ENCODE data around the gene ATP23. TPM values are rescaled to one million over a fixed set of nuclear protein-coding genes. Genes with fewer than 3 reads are reported as not detected.

ATP23 gene
- 21.5 and 25.3 TPM in 2 replicates for polyA plus RNA-seq (2014; cell fraction: cytosol; rRNA removed)
- 9.7 and 13.3 TPM in 2 replicates for polyA plus RNA-seq (2014; cell fraction: nucleus; rRNA removed)

- DNase-seq (ENCODE audit: low spot score): peak; percentile 96
Observed at GRCh38 chr12:57941165-57941894, at the start of gene ATP23. ATP23 (plus strand) TSS chr12:57941567; CDS start chr12:57941702, 135 bp downstream.

- DNase-seq (ENCODE audit: low spot score): no peak
Observed at GRCh38 chr12:57892232-57892972, 49.0 kb upstream of the ATP23 start.

- peak; percentile 66 for DNase-seq (ENCODE audit: low spot score)
Observed at GRCh38 chr12:57893431-57894353, 47.7 kb upstream of the ATP23 start.

GRCh38 chr12:57894399-57895292, 46.7 kb upstream of the ATP23 start:
- DNase-seq (ENCODE audit: low spot score): peak; percentile 57

- DNase-seq (ENCODE audit: low spot score): no peak
Observed at GRCh38 chr12:57895389-57896114, 45.8 kb upstream of the ATP23 start.

- no peak for DNase-seq (ENCODE audit: low spot score)
Observed at GRCh38 chr12:57896115-57896433, 45.3 kb upstream of the ATP23 start.

GRCh38 chr12:57896434-57897201, 44.7 kb upstream of the ATP23 start:
- peak; percentile 71 for DNase-seq (ENCODE audit: low spot score)

GRCh38 chr12:57897286-57897974, 43.9 kb upstream of the ATP23 start:
- DNase-seq (ENCODE audit: low spot score): peak; percentile 58

GRCh38 chr12:57898308-57898970, 42.9 kb upstream of the ATP23 start:
- no peak for DNase-seq (ENCODE audit: low spot score)

- DNase-seq (ENCODE audit: low spot score): no peak
Observed at GRCh38 chr12:57899010-57899662, 42.2 kb upstream of the ATP23 start.

- DNase-seq (ENCODE audit: low spot score): no peak
Observed at GRCh38 chr12:57902478-57902969, 38.8 kb upstream of the ATP23 start.

GRCh38 chr12:57904426-57904825, 36.9 kb upstream of the ATP23 start:
- DNase-seq (ENCODE audit: low spot score): no peak

- peak; percentile 93 for DNase-seq (ENCODE audit: low spot score)
Observed at GRCh38 chr12:57904848-57905811, 36.2 kb upstream of the ATP23 start.

GRCh38 chr12:57905812-57906475, 35.4 kb upstream of the ATP23 start:
- DNase-seq (ENCODE audit: low spot score): no peak

GRCh38 chr12:57906821-57907220, 34.5 kb upstream of the ATP23 start:
- DNase-seq (ENCODE audit: low spot score): no peak

- no peak for DNase-seq (ENCODE audit: low spot score)
Observed at GRCh38 chr12:57907281-57907680, 34.1 kb upstream of the ATP23 start.

Data from SK-N-DZ (cell line).